DND-41 (cell line): ENCODE data around the gene MCF2L2.

Experiments
- ATAC-seq: fragments of 200-7000 bp; cut with Tn5 transposase; 3 replicates; pipeline ENCODE4 v1.9.1; 2021; ENCODE audit warnings: low read depth; ENCODE audit not compliant: insufficient read depth
- DNase-seq: peaks from one replicate; pipeline ENCODE4 v3.0.0-alpha.2; 2020
- H2AFZ ChIP-seq: 2 replicates; pipeline ENCODE4 v1.6.0; 2012; ENCODE audit warnings: low read depth, low read length
- H3K27ac ChIP-seq: 2 replicates; pipeline ENCODE4 v1.5.1; 2012; ENCODE audit warnings: low read length, inconsistent platforms
- H3K27me3 ChIP-seq: fragments of 200-600 bp; sonication (generic); 2 replicates; pipeline ENCODE4 v1.6.0; 2012; ENCODE audit warnings: low read length, mild to moderate bottlenecking, inconsistent platforms; ENCODE audit not compliant: insufficient read depth, poor library complexity
- H3K36me3 ChIP-seq: 2 replicates; pipeline ENCODE4 v1.5.1; 2012; ENCODE audit warnings: low read length, inconsistent platforms; ENCODE audit not compliant: insufficient read depth
- H3K4me1 ChIP-seq: 2 replicates; pipeline ENCODE4 v1.5.1; 2012; ENCODE audit warnings: mild to moderate bottlenecking, low read length; ENCODE audit not compliant: insufficient read depth
- H3K4me2 ChIP-seq: 2 replicates; pipeline ENCODE4 v1.6.0; 2012; ENCODE audit warnings: mild to moderate bottlenecking, moderate library complexity, low read length, inconsistent platforms; ENCODE audit not compliant: insufficient read depth
- H3K4me3 ChIP-seq, 2 experiments: fragments of 200-600 bp in 1 of 2; shearing (Covaris generic) in 1 of 2; 2 replicates each; pipeline ENCODE4 v1.5.1; 2012 to 2016; ENCODE audit warnings: inconsistent platforms in 2 of 2, low read length in 2 of 2, mild to moderate bottlenecking in 2 of 2, low read depth in 1 of 2, moderate library complexity in 1 of 2
- H3K79me2 ChIP-seq: 2 replicates; pipeline ENCODE4 v1.6.0; 2012; ENCODE audit warnings: low read length, inconsistent platforms; ENCODE audit not compliant: insufficient read depth
- H3K9ac ChIP-seq: 2 replicates; pipeline ENCODE4 v1.6.0; 2012; ENCODE audit warnings: low read depth, mild to moderate bottlenecking, inconsistent platforms, low read length, moderate library complexity
- H3K9me3 ChIP-seq: 2 replicates; pipeline ENCODE4 v1.5.1; 2012; ENCODE audit warnings: low read length, moderate library complexity, mild to moderate bottlenecking, inconsistent platforms; ENCODE audit not compliant: insufficient read depth, severe bottlenecking
- H4K20me1 ChIP-seq: 2 replicates; pipeline ENCODE4 v1.6.0; 2012; ENCODE audit warnings: low read length; ENCODE audit not compliant: insufficient read depth
- CTCF ChIP-seq: IDR thresholded peaks from 2 replicates; pipeline ENCODE4 v1.5.1; 2012; ENCODE audit warnings: borderline replicate concordance, low read length, moderate library complexity, mild to moderate bottlenecking; ENCODE audit not compliant: poor library complexity, severe bottlenecking; ENCODE audit errors: extremely low read depth
- EZH2 ChIP-seq: IDR thresholded peaks from 3 replicates; pipeline ENCODE4 v1.6.1; 2012; ENCODE audit warnings: borderline replicate concordance, low read depth, mild to moderate bottlenecking, moderate library complexity, low read length, inconsistent platforms; ENCODE audit not compliant: severe bottlenecking

MCF2L2 gene

GRCh38 chr3:183189641-183190040 lies 238.8 kb downstream of the MCF2L2 start:
- Histone ChIP-seq H2AFZ (no peak overlapping the region), H4K20me1 (no peaks in the 10 kb centered on the region), H3K9ac (no peak overlapping the region), H3K27ac (no peak overlapping the region), H3K4me2 (no peak overlapping the region), H3K4me3 (no peak overlapping the region), H3K79me2 (no peaks in the 10 kb centered on the region), H3K9me3 (no peaks in the 10 kb centered on the region), H3K4me1 (no peaks in the 10 kb centered on the region), H3K36me3 (no peaks in the 10 kb centered on the region), H3K27me3 (no peaks in the 10 kb centered on the region)
- TF ChIP-seq EZH2 (no peak), CTCF (no peak)
- ATAC-seq (no peak), DNase-seq (no peak)

DNA sequence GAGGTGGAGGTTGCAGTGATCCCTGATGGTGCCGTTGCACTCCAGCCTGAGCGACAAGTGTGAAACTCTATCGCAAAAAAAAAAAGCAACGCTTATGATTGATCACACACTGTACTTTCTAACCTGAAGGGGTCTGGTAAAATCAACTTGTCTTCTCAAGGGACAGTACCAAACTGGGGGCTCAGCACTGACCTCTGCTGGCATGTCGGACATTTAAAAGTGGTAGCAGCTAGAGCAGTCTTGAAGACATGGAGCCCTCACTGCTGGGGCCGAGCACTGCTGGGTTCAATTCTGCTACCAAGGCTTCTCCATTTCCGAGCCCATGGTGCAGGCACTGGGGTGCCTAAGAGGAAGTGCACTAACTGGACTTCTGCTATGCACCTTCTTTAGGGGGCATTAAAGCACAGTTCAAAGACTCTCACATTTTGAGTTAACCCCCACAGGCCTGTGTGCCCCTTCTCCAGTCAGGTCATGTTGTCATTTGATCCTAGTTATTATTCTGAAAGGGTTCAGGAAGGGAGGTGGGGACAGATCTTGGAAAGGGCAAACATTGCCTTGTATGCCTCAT lies 239.4 kb downstream of the MCF2L2 start:
- Histone ChIP-seq H3K79me2 (no peaks in the 10 kb centered on the region), H3K27ac (no peak overlapping the region), H3K9me3 (no peaks in the 10 kb centered on the region), H3K4me3 (no peak overlapping the region), H3K36me3 (no peaks in the 10 kb centered on the region), H3K27me3 (no peaks in the 10 kb centered on the region), H3K4me1 (no peaks in the 10 kb centered on the region), H4K20me1 (no peaks in the 10 kb centered on the region), H2AFZ (no peak overlapping the region), H3K4me2 (no peak overlapping the region), H3K9ac (no peak overlapping the region)
- DNase-seq (peak; percentile 37), ATAC-seq (peak; percentile 69; the same call in 1 of the 3 replicates)
- TF ChIP-seq CTCF: peak; percentile 45
- TF ChIP-seq EZH2: no peak

DNA sequence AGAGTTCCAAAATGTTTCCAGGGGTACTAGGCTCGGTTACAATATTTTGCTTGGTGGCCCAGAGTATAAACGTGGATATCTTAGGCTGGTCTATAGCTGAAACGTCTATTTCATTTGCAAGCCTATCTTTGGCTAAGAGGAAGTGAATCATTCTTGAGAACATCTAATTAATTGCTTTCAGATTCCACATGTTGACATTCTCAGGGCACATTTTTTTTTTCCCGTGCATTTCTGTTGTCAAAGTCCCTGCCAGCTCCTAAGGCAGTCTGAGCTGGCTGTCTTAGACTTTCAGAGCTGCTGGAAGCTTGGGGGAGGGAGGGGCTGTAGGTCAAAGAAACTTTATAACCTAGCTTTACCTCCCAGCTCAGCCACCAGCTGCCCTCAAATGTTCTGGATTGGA lies 242.7 kb downstream of the MCF2L2 start:
- Histone ChIP-seq H4K20me1 (no peaks in the 10 kb centered on the region), H3K27ac (no peak overlapping the region), H3K4me1 (no peaks in the 10 kb centered on the region), H3K36me3 (no peaks in the 10 kb centered on the region), H3K9me3 (no peaks in the 10 kb centered on the region), H2AFZ (no peak overlapping the region), H3K4me3 (no peak overlapping the region), H3K79me2 (no peaks in the 10 kb centered on the region), H3K9ac (no peak overlapping the region), H3K27me3 (no peaks in the 10 kb centered on the region), H3K4me2 (no peak overlapping the region)
- DNase-seq (no peak), ATAC-seq (no peak)
- TF ChIP-seq CTCF (no peak), EZH2 (no peak)
